HG03025 (cell line): Measurements from ENCODE around the gene KATNAL2.
A peak's percentile ranks its signal among the peaks of the same experiment; 100 is the strongest.

Source experiments
- ATAC-seq: cut with Tn5 transposase; IDR thresholded peaks from one replicate; pipeline ENCODE4 v1.9.1; 2021; ENCODE audit warnings: mild to moderate bottlenecking, moderate library complexity; ENCODE audit not compliant: unreplicated experiment, low FRiP score

KATNAL2 gene

GRCh38 chr18:46917108-46917802, at the start of gene KATNAL2, which contains the start of gene PIAS2:
TSS of gene KATNAL2 (plus strand) at chr18:46917602. CDS start at chr18:46946873, 29,271 bp downstream.
TSS of gene PIAS2 (minus strand) at chr18:46917507. CDS start at chr18:46917345, 162 bp downstream.
- peak; percentile 87 for ATAC-seq

- ATAC-seq = no peak
These were observed 49.1 kb upstream of the KATNAL2 start for GRCh38 chr18:46868169-46868921.

- no peak for ATAC-seq
These were observed 39.9 kb upstream of the KATNAL2 start for GRCh38 chr18:46877329-46877987.

- ATAC-seq = no peak
These were observed 34.2 kb upstream of the KATNAL2 start for GRCh38 chr18:46883180-46883579.

- ATAC-seq = no peak
These were observed 30.5 kb upstream of the KATNAL2 start for GRCh38 chr18:46886893-46887292.

- ATAC-seq = no peak
These were observed 28.4 kb upstream of the KATNAL2 start for GRCh38 chr18:46888965-46889364.

GRCh38 chr18:46891742-46892214, 25.6 kb upstream of the KATNAL2 start:
- peak; percentile 80 for ATAC-seq

GRCh38 chr18:46892842-46893241, 24.6 kb upstream of the KATNAL2 start:
- no peak for ATAC-seq

- ATAC-seq = no peak
These were observed 24.0 kb upstream of the KATNAL2 start for GRCh38 chr18:46893360-46893759.

- ATAC-seq = no peak
These were observed 23.3 kb upstream of the KATNAL2 start for GRCh38 chr18:46894124-46894523.

- ATAC-seq = no peak
These were observed 18.0 kb upstream of the KATNAL2 start for GRCh38 chr18:46899274-46899948.

GRCh38 chr18:46903406-46903805, 14.0 kb upstream of the KATNAL2 start:
- ATAC-seq = no peak

GRCh38 chr18:46909497-46909896, 7.9 kb upstream of the KATNAL2 start:
- no peak for ATAC-seq

- no peak for ATAC-seq
These were observed 6.5 kb upstream of the KATNAL2 start for GRCh38 chr18:46910856-46911255.

GRCh38 chr18:46915800-46916550, 1.4 kb upstream of the KATNAL2 start:
- no peak for ATAC-seq

GRCh38 chr18:46916551-46917107, 773 bp upstream of the KATNAL2 start:
- ATAC-seq = no peak

GRCh38 chr18:46917803-46918600, 600 bp downstream of the KATNAL2 start:
- ATAC-seq = peak; percentile 13

- no peak for ATAC-seq
These were observed 2.7 kb downstream of the KATNAL2 start for GRCh38 chr18:46920067-46920466.

- no peak for ATAC-seq
These were observed 3.3 kb downstream of the KATNAL2 start for GRCh38 chr18:46920653-46921052.
